HG02938 (cell line): ENCODE data around the gene IL12RB1.
"Not testable (repeated sequence)": the region's sequence is repeated elsewhere in the genome, so short reads cannot be mapped to it uniquely, and the experiment has no call there.

Source experiments
- ATAC-seq: cut with Tn5 transposase; IDR thresholded peaks from one replicate; pipeline ENCODE4 v1.9.1; 2021; ENCODE audit warnings: mild to moderate bottlenecking, moderate library complexity; ENCODE audit not compliant: unreplicated experiment

IL12RB1 gene

DNA sequence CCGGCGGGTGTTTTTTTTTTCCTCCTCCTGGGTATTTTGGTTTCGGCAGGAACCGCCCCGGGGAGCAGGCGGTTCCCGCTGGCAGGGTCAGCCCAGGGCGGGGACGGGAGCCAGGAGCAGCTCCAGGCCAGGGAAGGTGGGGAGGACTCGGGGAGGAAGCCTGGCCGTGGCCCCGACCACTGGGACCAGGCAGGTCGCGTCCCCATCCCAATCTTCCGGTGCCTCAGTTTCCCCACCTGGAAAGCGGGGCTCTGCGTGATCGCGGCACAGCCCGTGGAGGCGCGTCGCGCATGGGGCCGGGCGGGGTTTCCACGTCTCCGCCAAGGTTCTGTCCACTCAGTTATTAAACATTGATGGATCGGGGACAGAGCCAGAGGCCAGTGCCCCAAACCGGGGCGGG lies 34.8 kb downstream of the IL12RB1 start:
- no peak for ATAC-seq

DNA sequence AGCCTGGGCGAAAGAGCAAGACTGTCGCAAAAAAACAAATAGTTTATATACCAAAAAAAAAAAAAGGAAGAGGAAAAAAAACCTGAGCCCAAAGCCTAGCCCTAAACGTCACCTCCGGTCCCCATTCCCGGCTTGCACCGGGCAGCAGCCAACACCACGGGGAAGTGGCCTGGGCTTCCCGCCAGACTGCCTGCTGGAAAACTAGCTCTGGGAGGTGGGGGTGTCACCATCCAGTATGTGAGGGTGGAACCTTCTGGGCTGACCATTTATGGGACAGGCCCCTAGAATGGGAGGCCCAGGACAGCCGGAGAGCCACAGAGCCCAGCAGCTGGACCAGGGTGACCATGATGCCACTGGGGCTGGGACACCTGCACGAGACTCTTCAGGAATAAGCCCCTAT lies 37.3 kb downstream of the IL12RB1 start:
- no peak for ATAC-seq

DNA sequence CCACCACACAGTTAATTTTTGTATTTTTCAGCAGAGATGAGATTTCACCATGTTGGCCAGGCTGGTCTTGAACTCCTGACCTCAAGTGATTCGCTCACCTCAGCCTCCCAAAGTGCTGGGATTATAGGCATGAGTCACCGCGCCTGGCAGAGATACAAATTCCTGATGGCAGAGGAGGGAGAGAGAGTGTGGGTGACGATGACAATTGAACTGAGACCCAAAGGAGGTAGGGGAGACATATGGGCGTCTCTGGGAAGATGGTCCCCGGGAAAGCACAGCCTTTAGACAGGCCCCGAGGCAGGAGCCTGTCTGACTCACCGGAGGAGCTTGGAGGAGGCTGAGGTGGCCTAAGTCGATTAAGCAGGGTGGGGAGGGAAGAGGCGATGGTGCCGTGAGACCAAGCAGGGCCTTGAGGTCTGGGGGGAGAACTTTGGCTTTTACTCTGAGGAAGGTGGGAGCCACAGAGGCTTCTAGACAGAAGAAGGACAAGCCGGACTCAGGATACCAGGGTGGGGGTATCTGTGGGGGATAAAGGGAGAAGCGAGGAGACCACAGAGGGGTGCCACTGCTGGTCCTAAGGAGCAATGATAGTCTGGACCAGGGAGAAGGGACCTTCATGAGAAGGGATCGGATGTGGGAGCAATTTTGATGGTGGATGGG lies 40.5 kb downstream of the IL12RB1 start:
- ATAC-seq = no peak

DNA sequence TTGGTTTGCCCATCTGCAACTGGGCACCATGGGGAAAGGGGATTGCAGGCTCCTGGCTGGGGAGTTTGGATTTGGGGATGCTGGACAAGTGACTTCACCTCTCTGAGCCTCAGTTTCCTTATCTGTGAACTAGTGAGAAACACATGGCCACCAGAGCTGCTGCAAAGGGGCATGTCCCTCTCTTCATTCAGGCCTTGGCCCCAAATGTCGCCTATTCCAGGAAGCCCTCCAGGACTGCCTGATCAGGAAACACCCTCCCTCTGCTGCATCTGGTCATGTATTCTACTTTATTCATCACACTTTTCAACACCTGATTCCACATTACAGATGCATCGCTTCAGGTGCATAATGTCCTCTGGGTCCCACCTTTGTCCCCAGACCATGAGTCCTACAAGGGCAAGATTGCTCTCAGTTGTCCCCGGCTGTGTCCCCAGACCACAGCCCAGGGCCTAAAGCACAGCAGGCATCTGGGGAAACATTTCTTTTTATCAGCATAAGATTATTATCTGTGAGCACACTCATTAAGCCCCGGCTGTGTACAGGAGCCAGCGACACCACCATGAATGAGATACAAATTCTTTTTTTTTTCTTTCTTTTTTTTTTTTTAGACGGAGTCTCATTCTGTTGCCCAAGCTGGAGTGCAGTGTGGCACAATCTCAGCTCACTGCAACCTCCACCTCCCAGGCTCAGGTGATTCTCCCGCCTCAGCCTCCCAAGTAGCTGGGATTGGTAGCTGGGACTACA lies 41.3 kb downstream of the IL12RB1 start:
- ATAC-seq = no peak

DNA sequence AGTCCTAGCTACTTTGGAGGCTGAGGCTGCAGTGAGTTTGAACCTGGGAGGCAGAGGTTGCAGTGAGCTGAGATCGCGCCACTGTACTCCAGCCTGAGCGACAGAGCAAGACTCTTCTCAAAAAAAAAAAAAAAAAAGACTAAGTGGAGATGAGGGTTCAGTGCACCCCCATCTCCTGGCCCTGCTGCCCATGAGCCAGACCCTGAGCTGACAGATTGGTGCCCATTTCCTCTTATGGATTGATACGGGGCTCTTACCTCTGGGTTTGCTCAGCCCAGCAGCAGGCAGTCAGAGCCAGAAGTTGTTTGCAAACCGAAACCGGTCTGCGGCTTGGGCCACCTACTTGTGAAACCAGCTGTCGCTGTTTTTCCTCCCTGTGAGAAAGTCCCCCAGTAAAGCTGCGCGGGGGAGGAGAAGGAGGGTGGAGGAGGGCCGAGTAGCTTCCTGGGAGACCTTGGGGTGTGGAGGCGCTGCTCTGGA lies 41.9 kb downstream of the IL12RB1 start:
- peak; percentile 89 for ATAC-seq

DNA sequence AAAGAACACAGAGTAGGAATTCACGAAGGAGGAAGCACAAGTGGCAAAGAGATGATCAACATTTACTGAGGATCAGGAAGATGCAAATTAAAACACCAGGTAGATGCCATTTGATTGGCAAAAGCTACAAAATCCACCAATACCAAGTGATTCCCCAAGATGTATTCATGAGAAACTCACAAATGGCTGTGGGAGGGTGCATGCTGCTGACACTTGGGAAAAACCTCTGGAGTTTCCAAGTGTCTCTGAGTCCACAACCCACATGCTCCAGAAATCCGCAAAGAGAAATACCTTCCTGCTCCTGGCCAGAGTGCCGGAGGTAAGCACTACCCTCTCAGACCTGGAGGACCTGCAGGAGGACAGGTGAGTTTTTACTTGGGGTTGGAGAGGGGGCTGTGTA lies 43.1 kb downstream of the IL12RB1 start:
- no peak for ATAC-seq

DNA sequence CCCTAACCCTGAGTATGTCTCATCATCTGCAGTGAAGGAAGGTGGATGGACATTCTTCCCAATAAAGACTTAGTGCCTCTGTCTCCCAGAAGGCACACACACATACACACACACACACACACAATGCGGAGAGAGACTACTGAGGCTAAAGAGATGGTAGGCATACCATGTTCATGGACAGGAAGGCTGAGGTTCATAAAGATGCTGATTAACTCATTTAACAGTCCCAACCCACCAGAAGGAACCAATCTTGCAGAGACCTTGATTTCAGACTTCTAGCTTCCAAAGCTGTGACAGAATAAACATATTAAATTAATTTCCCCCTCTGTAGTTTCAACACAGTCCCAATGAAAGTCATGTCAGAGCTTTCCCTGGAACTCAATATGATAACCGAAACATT lies 45.7 kb downstream of the IL12RB1 start:
- no peak for ATAC-seq

DNA sequence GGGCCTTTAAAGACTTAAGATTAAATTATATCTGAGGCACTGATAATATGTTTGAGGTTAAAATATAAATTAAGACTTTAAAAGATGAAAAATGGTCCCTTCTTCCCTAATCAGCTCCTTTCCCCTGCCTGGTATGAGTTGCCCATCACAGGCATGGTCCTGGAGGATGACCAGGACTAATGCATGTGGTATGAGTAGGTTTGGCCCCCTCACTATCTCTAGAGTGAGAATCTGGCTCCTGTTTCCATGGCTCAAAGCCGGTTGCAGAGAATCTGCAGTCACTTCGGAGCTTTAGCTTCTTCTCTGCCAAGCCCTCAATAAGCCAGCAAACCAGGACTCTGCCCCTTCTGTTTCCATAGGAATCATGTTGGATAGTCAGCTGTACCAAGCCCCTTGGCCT lies 54.6 kb downstream of the IL12RB1 start:
- not testable (repeated sequence) for ATAC-seq

DNA sequence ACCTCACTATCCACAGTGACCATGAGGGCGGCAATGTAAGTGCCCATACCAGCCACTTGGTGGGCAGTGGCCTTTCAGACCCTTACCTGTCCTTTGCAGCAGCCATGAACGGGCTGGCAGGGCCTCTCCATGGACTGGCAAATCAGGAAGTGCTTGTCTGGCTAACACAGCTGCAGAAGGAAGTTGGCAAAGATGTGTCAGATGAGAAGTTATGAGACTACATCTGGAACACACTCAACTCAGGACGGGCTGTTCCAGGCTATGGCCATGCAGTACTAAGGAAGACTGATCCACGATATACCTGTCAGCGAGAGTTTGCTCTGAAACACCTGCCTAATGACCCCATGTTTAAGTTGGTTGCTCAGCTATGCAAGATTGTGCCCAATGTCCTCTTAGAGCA lies 55.3 kb downstream of the IL12RB1 start:
- not testable (repeated sequence) for ATAC-seq

DNA sequence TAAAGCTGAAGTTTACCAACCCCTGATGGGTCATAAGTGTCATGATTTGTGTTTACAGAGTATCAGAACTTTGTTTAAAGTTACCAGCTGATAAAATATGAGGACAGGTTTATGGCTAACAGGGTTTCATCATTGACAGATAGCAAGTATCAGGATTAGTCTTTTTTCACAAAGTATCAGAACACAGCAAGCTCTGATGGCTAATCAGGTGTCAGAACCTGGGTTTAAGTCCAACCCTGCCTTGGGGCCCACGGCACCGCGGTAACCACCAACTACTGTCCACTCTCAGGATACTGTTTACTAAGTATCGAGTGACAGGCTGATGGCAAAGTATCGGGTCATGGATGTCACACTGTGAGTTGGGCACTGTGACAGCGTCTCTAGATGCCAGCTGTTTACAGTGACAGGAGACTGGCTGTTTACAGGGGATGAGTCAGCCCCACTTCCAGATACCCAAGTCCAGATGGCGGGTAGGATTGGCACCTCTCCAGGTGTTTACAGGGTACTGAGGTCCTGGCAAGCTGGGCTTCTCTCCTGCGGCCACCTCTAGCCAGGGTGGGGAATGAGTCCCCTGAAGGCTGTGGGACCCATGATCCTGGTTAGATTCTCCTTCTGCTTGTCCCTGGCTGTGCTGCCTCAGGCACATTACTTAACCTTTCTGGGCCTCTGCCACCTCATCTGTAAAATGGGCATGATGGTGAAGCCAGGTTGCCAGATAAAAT lies 57.0 kb downstream of the IL12RB1 start:
- ATAC-seq = no peak

DNA sequence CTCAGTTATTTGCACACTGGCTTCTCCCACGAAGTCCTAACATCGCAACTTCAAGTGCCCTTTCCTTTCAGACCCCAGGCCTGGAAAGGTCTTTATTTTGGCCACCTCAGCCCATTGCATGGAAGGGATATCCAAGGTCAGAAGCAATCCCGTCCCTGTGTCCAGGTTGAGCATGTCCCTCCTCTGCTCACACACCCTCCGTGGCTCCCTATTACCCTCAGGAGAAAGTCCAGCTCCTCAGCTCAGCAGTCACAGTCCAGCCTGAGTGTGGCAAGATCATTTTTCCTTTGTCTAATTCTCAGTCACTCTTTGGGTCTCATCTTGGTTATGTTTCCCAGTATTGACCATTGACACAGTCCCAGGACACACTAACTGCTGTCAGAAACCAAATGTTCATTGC lies 59.6 kb downstream of the IL12RB1 start:
- no peak for ATAC-seq

DNA sequence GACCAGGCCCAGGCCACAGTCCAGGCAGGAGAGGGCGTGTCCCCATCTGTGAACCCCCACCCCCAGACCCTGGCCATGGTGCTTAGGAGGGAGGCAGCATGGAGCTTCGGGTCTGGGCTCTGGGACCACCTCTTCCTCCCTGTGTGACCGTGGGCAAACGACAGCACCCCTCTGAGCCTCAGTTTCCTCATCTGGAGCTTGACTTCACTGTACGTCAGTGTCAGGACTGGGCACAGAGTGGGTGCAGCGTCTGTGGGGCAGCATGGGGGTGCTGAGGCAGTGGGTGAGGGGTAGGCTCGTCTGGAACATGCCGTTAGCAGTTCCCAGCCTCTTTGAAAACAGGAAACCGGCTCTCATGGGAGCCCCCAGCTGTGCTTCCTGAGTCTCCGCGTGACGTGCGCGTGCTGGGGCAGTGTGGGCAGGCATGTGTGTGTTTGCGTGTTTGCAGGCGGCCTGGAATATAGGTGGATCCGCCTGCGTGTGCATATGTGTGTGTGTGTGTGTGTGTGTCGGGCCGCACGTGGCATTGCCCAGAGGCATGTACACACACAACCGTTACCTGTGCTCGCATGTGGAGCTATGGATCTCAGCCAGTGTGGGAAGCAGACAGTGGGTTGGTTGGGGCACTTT lies 63.0 kb downstream of the IL12RB1 start:
- no peak for ATAC-seq

DNA sequence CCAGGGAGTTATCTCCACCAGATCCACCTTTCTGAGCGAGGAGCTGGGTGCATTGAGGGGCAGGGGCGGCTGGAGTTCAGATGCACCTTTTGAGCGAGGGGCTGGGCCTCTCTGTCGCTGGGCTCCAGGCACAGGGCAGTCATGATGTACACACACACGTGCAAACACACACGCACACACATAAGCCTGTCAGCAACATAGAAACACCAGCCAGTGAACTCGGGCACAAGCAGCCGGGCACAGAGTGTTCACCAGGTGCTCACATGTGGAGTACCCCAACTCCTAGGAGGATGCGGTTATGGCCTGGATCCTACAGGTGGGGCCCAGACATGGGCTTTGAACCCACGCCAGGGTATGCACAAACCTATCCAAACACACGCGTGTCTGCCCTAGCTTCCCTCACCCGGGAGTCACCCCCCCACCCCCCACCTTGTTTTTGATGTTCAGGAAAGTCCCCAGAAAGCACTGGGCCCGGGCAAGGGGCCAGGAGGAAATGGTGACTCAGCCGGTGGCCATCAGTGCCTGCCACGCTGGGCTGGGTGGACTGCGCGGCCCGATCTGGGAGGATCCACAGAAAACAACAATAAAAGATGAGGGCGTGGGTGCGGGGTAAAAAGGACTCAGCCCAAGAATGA lies 65.5 kb downstream of the IL12RB1 start:
- no peak for ATAC-seq

DNA sequence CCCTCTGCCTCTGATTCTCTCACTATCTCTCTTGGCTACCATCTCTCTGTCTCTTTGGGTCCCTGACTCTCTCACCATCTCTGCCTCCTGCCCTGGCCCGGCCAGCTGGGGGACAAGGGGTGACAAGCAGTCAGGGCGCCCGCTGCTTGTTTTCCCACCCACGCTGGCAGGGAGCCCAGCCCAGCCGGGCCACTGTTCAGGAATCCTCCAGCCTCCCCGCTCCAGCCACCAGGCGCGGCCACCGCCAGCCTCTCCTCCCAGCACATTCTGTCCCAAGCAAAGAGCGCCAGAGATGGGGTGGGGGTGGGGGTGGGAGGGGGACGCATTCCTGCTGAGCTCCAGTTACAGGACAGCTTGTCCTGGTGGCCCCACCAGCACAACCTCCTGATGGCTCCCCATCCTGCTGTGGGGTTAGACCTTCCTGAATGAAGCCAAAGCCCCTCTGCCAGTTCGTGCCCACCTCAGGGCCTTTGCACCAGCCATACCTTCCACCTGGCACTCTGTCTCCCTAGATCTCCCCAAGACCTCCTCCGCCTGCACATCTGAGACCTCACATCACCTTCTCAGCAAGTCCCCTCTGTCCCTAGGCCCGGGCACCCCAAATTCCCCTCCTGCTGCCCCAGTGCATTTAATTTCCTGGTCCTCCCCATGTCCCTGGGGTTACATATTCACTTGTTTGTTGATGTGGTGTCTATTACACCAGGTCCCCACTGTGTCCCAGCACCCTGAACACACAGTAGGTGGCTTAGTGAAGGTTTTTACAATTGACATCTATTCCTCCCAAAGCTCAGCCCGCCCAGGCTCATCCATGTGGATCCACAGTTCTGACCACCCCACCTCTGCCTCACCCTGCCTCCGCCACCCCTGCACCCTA lies 66.3 kb downstream of the IL12RB1 start:
- ATAC-seq = no peak

DNA sequence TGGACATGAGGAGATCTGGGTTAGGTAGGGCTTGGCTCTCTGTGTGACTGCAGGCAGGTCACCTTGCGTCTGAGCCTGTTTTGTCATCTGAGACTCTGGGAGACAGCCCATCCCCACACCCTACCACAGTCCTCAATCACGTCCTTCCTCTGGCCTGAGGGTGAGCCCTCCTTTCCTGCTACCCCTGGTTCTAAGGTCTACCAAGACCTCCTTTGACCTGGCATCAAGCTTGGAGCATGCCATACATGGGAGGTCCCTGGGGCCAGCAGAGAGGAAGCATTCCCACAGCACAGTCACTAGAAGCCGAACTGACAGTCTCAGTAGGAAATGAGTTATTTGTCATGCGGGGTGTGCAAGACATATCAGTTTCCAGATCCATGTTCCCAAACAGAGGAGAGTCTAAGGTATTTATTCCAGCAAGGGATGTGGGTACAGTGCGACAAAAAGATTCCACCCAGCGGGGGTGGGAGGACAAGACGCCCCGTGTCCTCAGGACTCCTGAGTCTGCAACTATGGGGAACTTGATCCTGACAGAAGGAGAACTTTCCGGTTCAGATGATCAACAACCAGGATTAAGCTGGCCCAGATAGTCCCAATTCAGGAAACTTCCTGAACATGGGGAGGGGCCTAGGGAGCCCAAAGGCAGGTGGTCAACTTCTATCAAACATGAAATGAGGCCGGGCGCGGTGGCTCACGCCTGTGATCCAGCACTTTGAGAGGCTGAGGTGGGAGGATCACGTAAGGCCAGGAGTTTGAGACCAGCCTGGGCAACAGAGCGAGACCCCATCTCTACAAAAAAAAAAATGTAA lies 69.3 kb downstream of the IL12RB1 start:
- no peak for ATAC-seq

DNA sequence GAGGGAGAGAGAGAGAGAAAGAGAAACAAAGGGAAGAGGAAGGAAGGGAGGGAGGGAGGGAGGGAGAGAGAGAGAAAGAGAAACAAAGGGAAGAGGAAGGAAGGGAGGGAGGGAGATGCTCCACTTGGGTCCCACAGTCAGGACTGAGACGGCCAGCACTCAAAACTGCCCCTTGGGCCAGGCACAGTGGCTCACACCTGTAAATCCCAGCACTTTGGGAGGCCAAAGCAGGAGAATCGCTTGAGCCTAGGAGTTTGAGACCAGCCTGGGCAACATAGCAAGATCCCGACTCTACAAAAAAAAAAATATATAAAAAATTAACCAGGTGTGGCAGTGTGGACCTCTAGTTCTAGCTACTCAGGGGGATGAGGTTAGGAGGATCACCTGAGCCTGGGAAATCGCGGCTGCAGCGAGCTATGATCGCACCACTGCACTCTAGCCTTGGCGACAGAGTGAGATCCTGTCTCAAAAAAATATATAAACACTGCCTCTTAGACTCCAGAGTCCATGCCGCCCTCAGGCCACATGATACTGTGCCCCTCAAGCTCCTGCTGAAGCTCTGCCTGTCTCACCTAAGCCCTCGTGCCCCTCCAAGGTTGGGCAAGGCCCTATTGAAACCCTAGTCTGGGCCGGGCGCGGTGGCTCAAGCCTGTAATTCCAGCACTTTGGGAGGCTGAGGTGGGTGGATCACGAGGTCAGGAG lies 70.4 kb downstream of the IL12RB1 start:
- no peak for ATAC-seq

DNA sequence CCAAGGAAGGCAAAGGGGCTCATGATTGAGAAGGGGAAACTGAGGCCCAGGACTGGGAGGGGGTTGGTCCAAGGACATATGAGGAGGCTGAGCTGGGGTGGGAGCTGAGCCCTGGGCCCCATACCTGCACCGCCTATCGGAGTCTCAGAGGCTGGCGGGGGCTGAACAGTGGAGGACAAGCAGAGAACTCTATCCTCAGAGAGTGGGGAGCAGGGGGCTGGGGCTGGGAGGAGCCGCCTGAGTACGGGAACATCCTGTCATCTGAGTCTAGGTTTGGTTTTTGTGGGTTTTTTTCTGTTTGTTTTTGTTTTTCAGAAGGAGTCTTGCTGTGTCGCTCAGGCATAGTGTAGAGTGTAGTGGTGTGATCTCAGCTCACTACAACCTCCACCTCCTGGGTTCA lies 72.5 kb downstream of the IL12RB1 start:
- ATAC-seq = no peak
